Cardiac fibroblast (primary cell): ENCODE results near the gene CBX6.
"Not testable (repeated sequence)": the region's sequence is repeated elsewhere in the genome, so short reads cannot be mapped to it uniquely, and the experiment has no call there.

Source experiments
- DNase-seq, 2 donors: peaks; one replicate each; pipeline versions ENCODE4 v3.0.0 to v3.0.0-alpha.2; 2010; ENCODE audit warnings: low read depth in 2 of 2
- H3K4me3 ChIP-seq, 2 donors: replicated peaks in 1 of 2; 1 replicate in 1 of 2; 2 replicates in 1 of 2; pipeline ENCODE4 v1.5.1; 2011; ENCODE audit warnings: low read depth in 2 of 2, low read length in 2 of 2, mild to moderate bottlenecking in 2 of 2, moderate library complexity in 1 of 2
- CTCF ChIP-seq: IDR thresholded peaks from one replicate; pipeline ENCODE4 v1.5.1; 2011; ENCODE audit warnings: low read depth, mild to moderate bottlenecking, low read length, inconsistent platforms

CBX6 gene

DNA sequence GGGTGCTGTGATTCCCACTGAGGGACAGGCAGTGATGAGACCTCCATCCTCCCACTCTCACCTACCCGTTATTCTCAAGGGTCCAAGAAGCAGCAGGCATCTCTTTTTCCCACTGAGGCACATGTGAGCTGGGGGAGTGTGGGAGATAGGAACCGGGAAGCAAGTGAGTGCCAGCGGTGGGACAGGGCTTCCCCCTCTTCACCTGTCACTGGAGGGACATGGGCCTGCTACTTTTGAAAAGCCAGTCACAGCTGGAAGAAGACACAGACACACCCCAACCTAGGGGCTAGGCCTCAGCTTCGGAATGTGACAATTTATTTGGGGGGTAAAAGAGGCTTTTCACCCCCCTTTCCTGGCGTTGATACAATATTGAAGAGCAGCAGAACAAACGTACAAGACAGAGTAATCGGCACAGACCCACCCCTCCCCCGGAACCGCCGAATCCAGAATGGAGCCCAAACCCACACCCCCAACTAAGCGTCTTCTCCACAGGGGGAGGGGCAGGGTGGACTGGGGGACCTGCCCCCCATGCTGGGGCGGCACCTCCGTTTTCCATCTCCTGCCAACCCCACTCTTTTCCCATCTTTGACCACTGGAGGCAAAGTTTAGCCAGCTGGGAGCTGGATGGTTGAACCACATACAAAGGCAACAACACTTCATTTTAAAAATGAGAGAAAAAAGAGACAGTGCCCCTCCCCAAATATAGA is 10.7 kb downstream of the CBX6 start:
- peak; percentile 44 for TF ChIP-seq CTCF
- DNase-seq, result no peak
- H3K4me3 ChIP-seq, result no peak overlapping the region

- no peak overlapping the region for H3K4me3 ChIP-seq
- no peak for DNase-seq
These were observed 11.5 kb downstream of the CBX6 start for GRCh38 chr22:38860283-38861169.

DNA sequence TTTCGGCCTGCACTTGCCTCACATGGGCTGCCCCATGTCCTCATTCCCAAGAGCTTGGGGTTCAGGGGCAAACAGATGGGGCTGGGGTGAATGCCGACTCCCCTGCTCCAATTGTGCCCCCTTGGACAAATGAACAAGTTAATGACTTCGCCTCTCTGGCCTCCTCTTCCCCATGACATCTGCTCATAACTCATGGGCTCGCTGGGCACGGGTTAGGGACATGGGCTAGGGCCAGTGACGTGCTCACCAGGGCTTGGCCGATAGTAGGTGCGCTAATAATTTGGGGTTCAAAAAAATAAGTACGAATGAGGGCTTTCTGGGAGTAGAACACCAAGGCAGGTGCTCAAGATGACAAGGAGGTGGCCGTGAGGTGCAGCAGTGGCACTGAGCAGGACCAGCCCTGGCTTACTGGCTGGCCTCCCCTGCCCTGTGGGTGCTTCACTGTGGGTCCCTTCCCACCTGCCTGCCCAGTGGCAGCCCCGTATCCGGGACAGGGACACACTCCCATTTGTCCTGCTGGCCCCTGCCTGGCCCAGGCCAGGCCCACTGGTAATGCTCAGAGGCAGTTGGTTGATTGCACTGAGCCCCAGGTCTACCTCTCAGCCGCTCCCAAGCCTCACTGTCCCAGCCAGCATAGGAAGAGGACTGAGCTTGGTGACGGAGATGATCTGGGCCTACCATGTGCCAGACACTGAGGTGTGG is 12.3 kb downstream of the CBX6 start:
- TF ChIP-seq CTCF, result no peak
- DNase-seq, result no peak
- no peak overlapping the region for H3K4me3 ChIP-seq

More at GRCh38 chr22:38860283-38861169, 11.5 kb downstream of the CBX6 start:
- TF ChIP-seq CTCF, result no peak

GRCh38 chr22:38858492-38858891 is 13.5 kb downstream of the CBX6 start:
- DNase-seq, result no peak
- H3K4me3 ChIP-seq, result no peak overlapping the region
- TF ChIP-seq CTCF, result no peak

DNA sequence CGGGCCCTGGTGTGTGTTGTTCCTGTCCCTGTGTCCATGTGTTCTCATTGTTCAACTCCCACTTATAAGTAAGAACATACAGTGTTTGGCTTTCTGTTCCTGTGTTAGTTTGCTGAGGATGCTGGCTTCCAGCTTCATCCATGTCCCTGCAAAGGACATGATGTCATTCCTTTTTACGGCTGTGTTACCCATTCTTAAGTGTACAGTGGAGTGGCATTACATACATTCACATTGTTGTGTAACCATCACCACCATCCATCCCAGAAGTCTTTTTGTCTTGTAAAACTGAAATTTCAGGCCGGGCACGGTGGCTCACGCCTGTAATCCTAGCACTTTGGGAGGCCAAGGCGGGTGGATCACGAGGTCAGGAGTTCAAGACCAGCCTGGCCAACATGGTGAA is 17.5 kb downstream of the CBX6 start:
- H3K4me3 ChIP-seq, DNase-seq: not testable (repeated sequence)

DNA sequence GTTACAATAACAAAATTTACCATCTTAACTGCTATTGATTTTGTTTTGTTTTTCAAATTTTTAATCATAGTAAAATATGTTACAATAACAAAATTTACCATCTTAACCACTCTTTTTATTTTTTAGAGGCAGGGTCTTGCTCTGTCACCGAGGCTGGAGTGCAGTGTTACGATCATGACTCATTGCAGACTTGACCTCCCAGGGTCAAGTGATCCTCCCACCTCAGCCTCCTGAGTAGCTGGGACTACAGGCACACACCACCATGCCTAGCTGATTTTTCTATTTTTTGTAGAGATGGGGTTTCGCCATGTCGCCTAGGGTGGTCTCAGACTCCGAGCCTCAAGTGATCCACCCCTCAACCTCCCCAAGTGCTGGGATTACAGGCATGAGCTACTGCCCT is 18.1 kb downstream of the CBX6 start:
- not testable (repeated sequence) for DNase-seq, H3K4me3 ChIP-seq

DNA sequence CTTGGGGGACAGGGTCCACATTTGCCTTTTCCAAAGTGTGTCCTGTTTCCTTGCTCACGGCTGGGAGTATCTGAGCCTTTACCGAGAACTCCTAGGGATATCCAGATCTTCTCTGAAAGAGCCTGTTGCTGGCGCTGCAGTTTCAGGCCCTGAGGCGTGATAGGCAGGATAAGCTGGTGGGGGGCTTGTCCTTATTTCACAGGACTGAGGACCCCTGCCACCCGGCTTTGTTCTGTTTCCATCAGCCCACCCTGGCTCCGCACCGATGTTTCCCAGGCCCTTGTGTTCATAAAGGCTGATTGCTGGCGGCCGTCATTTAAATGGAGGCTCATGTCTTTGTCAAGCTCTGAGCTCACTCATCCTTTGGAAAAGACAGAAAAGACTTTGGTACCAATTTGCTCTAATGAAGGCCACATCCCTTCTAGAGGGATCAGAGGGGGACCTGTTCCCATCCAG is 18.8 kb downstream of the CBX6 start:
- H3K4me3 ChIP-seq, result no peak overlapping the region
- no peak for DNase-seq
- TF ChIP-seq CTCF, result no peak
